HuH-7.5 (cell line): ENCODE measurements around the gene AGER.
"Not testable (repeated sequence)": the region's sequence is repeated elsewhere in the genome, so short reads cannot be mapped to it uniquely, and the experiment has no call there.

ENCODE experiments used
- DNase-seq: peaks from one replicate; pipeline ENCODE4 v3.0.0; 2011; ENCODE audit warnings: low spot score

AGER gene

GRCh38 chr6:32186151-32186840 is 2.2 kb upstream of the AGER start:
- DNase-seq: not testable (repeated sequence)

GRCh38 chr6:32185681-32186131 is 1.7 kb upstream of the AGER start:
- DNase-seq: not testable (repeated sequence)

DNA sequence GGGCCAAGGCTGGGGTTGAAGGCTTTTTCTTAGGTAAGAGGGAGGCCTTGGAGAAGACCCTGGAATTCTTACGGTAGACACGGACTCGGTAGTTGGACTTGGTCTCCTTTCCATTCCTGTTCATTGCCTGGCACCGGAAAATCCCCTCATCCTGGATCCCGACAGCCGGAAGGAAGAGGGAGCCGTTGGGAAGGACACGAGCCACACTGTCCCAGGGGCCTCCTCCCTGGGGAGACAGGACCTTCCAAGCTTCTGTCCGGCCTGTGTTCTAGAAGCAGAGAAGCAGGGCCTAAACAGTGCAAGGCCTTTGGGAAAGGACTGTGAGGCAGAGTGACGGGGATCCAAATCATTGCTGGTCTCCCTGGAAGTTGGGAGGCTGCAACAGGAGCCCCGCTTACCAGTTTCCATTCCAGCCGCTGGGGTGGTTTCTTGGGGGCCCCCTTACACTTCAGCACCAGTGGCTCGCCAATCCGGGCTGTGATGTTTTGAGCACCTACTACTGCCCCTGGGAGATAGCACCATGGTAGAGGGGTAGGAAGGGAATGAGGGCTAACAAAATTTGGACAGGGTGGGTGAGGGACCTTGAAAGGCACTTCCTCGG is 470 bp downstream of the AGER start:
- DNase-seq: no peak

DNA sequence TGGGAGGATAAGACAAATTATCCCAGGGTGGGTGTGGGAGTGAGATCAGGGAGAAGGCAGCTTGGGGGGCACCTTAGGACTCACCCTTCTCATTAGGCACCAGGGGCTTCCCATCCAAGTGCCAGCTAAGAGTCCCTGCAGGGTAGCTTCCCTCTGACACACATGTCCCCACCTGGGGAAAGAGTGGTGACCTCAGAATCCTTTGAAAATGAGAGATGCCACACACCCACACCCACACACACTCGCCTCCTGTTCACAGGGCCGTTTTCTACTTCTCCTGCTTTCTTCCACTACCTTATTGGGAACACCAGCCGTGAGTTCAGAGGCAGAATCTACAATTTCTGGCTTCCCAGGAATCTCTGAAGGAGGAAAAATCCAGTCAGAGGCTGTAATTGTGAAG is 1.0 kb downstream of the AGER start:
- no peak for DNase-seq

- DNase-seq: no peak
These were observed 1.5 kb downstream of the AGER start for GRCh38 chr6:32182555-32182981.

- no peak for DNase-seq
These were observed 2.0 kb downstream of the AGER start for GRCh38 chr6:32181915-32182529.

DNA sequence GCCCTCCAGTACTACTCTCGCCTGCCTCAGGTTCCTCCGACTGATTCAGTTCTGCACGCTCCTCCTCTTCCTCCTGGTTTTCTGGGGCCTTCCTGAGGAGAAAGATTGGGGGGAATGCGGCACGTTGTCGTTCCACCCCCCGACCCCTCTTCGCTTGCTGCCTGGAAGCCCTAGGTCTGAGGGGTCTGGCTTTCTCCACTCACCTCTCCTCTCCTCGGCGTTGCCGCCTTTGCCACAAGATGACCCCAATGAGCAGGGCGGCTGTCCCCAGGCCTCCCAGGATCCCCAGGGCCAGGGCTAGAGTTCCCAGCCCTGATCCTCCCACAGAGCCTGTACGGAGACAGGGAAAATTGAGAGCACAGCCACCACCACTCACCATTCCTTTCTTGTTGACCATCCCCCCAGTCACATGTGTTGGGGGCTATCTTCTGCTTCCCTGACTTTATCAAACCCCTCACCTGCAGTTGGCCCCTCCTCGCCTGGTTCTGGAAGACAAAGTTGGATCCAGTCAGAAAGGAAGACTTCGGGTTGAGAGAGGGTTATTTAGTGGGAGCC is 2.8 kb downstream of the AGER start:
- no peak for DNase-seq

GRCh38 chr6:32179766-32180405 is 4.2 kb downstream of the AGER start:
- DNase-seq: no peak

DNA sequence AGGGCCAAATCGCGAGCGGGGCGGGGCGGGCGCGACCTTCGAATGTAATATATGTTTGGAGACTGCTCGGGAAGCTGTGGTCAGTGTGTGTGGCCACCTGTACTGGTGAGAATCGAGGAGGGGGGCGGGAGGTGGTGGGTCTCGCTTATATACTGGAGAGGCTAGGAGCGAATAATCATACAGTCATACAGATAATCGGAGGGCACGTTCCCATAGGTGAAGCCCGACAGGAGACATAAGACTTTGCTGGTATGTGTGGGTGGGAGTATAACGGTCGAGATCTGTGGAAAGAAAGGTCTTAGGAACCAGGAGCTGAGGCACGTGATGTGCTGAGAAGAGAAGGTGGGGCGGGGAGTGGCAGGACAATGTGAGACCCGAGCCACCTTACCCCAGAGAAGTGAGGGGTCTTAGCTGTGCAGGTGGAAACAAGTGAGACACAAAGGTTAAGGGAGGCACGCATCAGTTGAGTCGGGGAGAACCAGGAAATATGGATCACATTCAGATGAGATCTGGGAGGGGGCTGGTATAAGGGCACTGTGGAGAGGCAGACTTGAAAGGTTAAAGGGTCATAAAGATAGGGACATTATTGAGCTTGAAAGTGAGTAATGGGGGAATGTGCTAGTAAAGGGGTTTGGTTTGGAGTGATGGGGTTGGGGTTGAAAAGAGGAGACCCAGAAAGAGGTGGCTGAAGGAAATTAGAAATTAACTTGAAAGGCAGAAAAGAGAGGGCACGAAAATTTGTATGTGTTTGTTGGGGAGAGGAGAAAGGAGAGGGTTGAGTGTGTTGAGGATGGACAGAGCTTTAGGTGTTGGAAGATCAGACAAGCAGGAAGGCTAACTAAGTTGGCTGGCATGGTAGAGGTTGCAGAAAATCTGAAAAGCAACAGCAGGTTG is 5.3 kb downstream of the AGER start:
- DNase-seq: no peak

GRCh38 chr6:32177788-32178546 is 6.1 kb downstream of the AGER start, which contains the start of gene RNF5:
Gene RNF5, plus strand, starts transcription at chr6:32178405. Its CDS starts 107 bp downstream, at chr6:32178512.
- peak; percentile 86 for DNase-seq

GRCh38 chr6:32177183-32177787 is 6.8 kb downstream of the AGER start:
- DNase-seq: no peak

DNA sequence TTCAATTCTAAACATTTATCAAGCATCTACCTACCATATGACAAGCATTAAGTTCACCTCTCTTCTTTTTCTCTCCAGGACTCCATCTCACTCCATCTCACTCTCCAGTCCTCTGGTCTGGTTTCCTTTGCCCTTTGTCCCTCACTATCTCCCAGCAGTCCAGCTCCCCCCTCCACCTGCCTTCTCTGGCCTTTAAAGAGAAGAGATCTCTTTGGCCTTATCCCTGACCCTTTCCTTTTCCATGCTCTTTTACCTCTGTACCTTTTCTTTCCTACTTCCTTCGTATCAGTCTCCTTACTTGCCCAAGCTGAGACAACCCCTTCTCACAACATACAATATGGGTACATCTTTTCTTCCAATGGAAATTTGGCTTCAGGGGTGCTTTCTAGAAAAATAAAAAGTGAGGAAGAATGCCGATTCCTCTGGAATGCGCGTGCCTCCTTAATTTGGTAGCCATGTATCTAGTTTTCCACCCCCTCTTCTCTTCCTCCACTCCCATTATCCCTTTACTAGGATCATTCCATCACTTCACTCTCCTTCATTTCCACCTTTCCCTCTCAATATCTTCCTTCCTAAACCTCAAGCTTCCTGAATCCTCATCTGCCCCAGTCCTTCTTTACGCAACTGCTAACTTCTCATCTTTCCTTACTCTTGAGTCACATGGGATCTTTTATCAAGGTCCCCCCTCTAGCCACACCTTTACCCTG is 7.4 kb downstream of the AGER start:
- DNase-seq: no peak

DNA sequence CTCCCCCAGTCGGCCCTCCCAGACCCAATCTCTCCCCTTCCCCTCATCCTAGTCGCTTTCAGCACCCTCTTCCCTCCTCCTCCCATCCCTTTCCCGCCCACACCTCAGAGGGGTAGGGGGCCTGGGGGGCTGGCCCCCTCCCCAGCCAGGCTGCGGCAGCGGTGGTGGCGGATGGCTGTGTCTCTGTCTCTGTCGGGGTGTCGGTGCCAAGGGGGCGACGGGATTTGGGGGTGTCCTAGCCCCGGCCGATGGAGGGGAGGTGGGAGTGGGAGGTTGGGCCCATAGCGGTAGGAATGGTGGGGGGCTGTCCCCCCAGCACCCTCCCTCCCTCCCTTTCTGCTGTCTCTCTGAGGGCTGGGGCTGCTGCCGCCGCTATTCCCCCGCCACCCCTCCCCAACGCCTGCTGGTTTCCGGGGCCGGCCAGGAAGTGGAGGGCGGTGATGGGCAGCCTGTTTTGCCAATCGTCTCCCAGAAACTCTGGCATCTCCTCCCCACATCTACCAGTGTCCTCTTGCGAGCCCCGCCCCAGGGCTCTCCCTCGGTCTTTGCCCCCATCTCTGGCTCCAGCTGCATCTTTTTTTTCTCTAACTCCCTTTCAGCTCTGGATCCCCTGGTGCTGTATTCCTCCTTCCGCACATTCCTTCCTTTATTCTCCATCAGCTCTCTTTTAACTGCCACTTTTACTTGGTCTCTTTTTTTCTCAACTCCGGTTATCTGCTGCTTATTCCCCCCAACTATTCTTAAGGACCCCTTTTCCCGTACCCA is 8.2 kb downstream of the AGER start, which contains the start of gene AGPAT1:
AGPAT1 (minus strand) TSS at position 374 of the 765 bp plus-strand sequence. CDS start 4,588 bp downstream, outside the sequence.
- peak; percentile 86 for DNase-seq

DNA sequence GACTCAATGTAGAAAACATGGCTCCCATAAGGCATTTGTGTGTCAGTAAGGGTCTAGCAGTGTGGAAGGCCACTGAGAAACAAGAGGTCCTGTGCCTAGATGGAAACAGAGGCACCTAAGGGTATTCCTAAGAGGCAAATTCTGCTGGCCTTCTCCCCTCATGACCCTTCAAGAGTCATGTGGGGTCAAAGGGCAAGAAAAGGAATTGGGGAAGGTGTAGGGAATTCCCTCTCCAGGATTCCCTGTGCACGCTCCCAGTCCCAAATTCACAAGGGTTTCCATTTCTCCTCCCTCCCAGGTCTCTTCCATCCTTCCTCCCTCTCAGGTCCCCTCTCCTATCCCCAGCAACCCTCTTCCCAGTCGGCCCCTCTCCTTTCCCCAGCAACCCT is 8.7 kb downstream of the AGER start:
- no peak for DNase-seq

- no peak for DNase-seq
These were observed 9.6 kb downstream of the AGER start for GRCh38 chr6:32174416-32174815.

- no peak for DNase-seq
These were observed 10.9 kb downstream of the AGER start for GRCh38 chr6:32173051-32173727.

DNA sequence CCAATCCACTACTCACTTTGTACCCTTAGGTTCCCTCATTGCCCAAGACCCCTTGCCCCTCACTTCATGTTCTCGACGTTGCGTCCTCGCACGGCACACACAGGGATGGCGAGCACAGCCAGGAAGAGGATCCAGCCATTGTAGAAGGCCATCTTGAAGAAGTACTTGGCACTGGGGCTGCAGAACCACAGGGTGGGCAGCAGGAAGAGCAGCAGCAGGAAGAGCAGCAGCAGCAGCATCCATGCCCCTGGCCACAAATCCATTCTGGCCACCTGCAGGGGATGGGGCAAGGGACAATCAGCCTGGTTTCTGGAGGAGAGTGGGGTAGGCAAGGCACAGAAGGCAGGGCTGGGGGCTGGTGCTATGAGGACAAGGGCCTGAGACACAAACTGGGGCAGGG is 12.8 kb downstream of the AGER start:
- no peak for DNase-seq

GRCh38 chr6:32170294-32170693 is 13.8 kb downstream of the AGER start:
- DNase-seq: no peak
